Trophoblast cell (in vitro differentiated cells and primary cell): ENCODE data around the gene PGAP2. TPM values are rescaled to one million over a fixed set of nuclear protein-coding genes. Genes with fewer than 3 reads are reported as not detected.
A peak's percentile ranks its signal among the peaks of the same experiment; 100 is the strongest.
"Not testable (repeated sequence)": the region's sequence is repeated elsewhere in the genome, so short reads cannot be mapped to it uniquely, and the experiment has no call there.

Source experiments
- DNase-seq, 2 donors: peaks; one replicate each; pipeline ENCODE4 v3.0.0-alpha.2; 2016
- H2AFZ ChIP-seq: 2 replicates; pipeline ENCODE4 v1.6.1; 2013; ENCODE audit warnings: low read length, moderate library complexity, mild to moderate bottlenecking; ENCODE audit not compliant: insufficient read depth, poor library complexity
- H2AK5ac ChIP-seq: 2 replicates; pipeline ENCODE4 v1.6.1; 2013; ENCODE audit warnings: mild to moderate bottlenecking, low read length
- H2BK120ac ChIP-seq: 2 replicates; pipeline ENCODE4 v1.6.1; 2013; ENCODE audit warnings: low read length, mild to moderate bottlenecking, moderate library complexity; ENCODE audit not compliant: insufficient read depth, poor library complexity
- H2BK12ac ChIP-seq: 2 replicates; pipeline ENCODE4 v1.6.1; 2013; ENCODE audit warnings: mild to moderate bottlenecking, low read length, moderate library complexity
- H2BK5ac ChIP-seq: 2 replicates; pipeline ENCODE4 v1.6.1; 2013; ENCODE audit warnings: low read length, low read depth, moderate library complexity, mild to moderate bottlenecking; ENCODE audit not compliant: poor library complexity
- H3K14ac ChIP-seq: 2 replicates; pipeline ENCODE4 v1.6.1; 2013; ENCODE audit warnings: mild to moderate bottlenecking, low read length
- H3K18ac ChIP-seq: 2 replicates; pipeline ENCODE4 v1.6.1; 2013; ENCODE audit warnings: mild to moderate bottlenecking, low read length
- H3K23ac ChIP-seq: 2 replicates; pipeline ENCODE4 v1.6.1; 2013; ENCODE audit warnings: low read length
- H3K27ac ChIP-seq: 2 replicates; pipeline ENCODE4 v1.5.1; 2013; ENCODE audit warnings: low read depth, mild to moderate bottlenecking, inconsistent platforms, low read length, moderate library complexity
- H3K27me3 ChIP-seq: 2 replicates; pipeline ENCODE4 v1.6.1; 2013; ENCODE audit warnings: inconsistent platforms, mild to moderate bottlenecking, low read length, moderate library complexity; ENCODE audit not compliant: insufficient read depth
- H3K36me3 ChIP-seq, 2 experiments: 1 replicate in 1 of 2; 2 replicates in 1 of 2; pipeline ENCODE4 v1.6.1; 2013; ENCODE audit warnings: low read length in 2 of 2, mild to moderate bottlenecking in 2 of 2, moderate library complexity in 1 of 2; ENCODE audit not compliant: insufficient read depth in 2 of 2, control insufficient read depth in 1 of 2
- H3K4ac ChIP-seq: 2 replicates; pipeline ENCODE4 v1.6.1; 2013; ENCODE audit warnings: low read depth, mild to moderate bottlenecking, low read length, moderate library complexity
- H3K4me1 ChIP-seq, 2 experiments: 1 replicate in 1 of 2; 2 replicates in 1 of 2; pipeline ENCODE4 v1.6.1; 2013; ENCODE audit warnings: low read length in 2 of 2, mild to moderate bottlenecking in 2 of 2, moderate library complexity in 1 of 2; ENCODE audit not compliant: insufficient read depth in 2 of 2, control insufficient read depth in 1 of 2
- H3K4me2 ChIP-seq: 2 replicates; pipeline ENCODE4 v1.6.1; 2013; ENCODE audit warnings: inconsistent platforms, mild to moderate bottlenecking, low read length, moderate library complexity
- H3K4me3 ChIP-seq: 2 replicates; pipeline ENCODE4 v1.5.1; 2013; ENCODE audit warnings: mild to moderate bottlenecking, low read depth, low read length, inconsistent platforms
- H3K79me1 ChIP-seq: one replicate; pipeline ENCODE4 v1.6.1; 2013; ENCODE audit warnings: low read length
- H3K79me2 ChIP-seq: 2 replicates; pipeline ENCODE4 v1.6.1; 2013; ENCODE audit warnings: low read length, mild to moderate bottlenecking; ENCODE audit not compliant: control insufficient read depth, insufficient read depth, poor library complexity
- H3K9ac ChIP-seq: 2 replicates; pipeline ENCODE4 v1.6.1; 2013; ENCODE audit warnings: mild to moderate bottlenecking, low read length
- H3K9me3 ChIP-seq: 2 replicates; pipeline ENCODE4 v1.6.1; 2013; ENCODE audit warnings: low read depth, mild to moderate bottlenecking, control low read depth, inconsistent platforms, low read length; ENCODE audit not compliant: insufficient read depth
- H4K12ac ChIP-seq: 2 replicates; pipeline ENCODE4 v1.6.1; 2013; ENCODE audit warnings: low read depth, mild to moderate bottlenecking, low read length, moderate library complexity
- H4K8ac ChIP-seq: 2 replicates; pipeline ENCODE4 v1.6.1; 2013; ENCODE audit warnings: low read depth, mild to moderate bottlenecking, low read length, moderate library complexity
- H4K91ac ChIP-seq: one replicate; pipeline ENCODE4 v1.6.1; 2013; ENCODE audit warnings: low read depth, mild to moderate bottlenecking, low read length, moderate library complexity
- WGBS: extraction: QIAGEN DNeasy Blood & Tissue Kit; methylation state at CpG from one replicate; pipeline ENCODE4 v1.1.7; 2013; ENCODE audit warnings: missing lambda C conversion rate; ENCODE audit not compliant: insufficient read length, insufficient coverage; ENCODE audit errors: extremely low coverage; 5-methylcytosine and 5-hydroxymethylcytosine counted together
- polyA plus RNA-seq: library from polyadenylated mRNA; stranded (reverse); fragments of 200-250 nt; gene quantifications from 2 replicates; pipeline ENCODE4 v1.2.3, GENCODE V29; 2013

Gene PGAP2
- 24.0 TPM in 2 replicates for polyA plus RNA-seq

- Histone ChIP-seq H3K23ac (no peak within 1 kb of the TSS), H3K4me2 (peak within 1 kb of the TSS; percentile 84), H3K4me3 (peak within 1 kb of the TSS; percentile 93), H4K12ac (peak within 1 kb of the TSS; percentile 82), H3K27me3 (no peaks in the 10 kb centered on the region), H3K79me1 (peaks cover 7% of the 10 kb centered on the region), H3K14ac (peak within 1 kb of the TSS; percentile 95), H2BK120ac (peak within 1 kb of the TSS; percentile 92), H2AK5ac (no peak within 1 kb of the TSS), H2BK12ac (no peak within 1 kb of the TSS), H3K18ac (peak within 1 kb of the TSS; percentile 89), H3K4ac (peak within 1 kb of the TSS; percentile 70), H3K36me3 (peaks cover 3 to 5% of the 10 kb centered on the region in 2 experiments), H3K27ac (peak within 1 kb of the TSS; percentile 56), H3K9ac (peak within 1 kb of the TSS; percentile 62), H3K4me1 (peaks cover 11 to 18% of the 10 kb centered on the region in 2 experiments), H2BK5ac (peak within 1 kb of the TSS; percentile 29), H4K91ac (peak within 1 kb of the TSS; percentile 76), H2AFZ (peak within 1 kb of the TSS; percentile 98), H4K8ac (peak within 1 kb of the TSS; percentile 83), H3K79me2 (peaks cover 4% of the 10 kb centered on the region), H3K9me3 (no peaks in the 10 kb centered on the region)
- peak; percentile 64 to 81 for DNase-seq
- WGBS, result no CpG with 5 or more reads among the region's 55 CpGs
These were observed at the start of gene PGAP2 for GRCh38 chr11:3807909-3808860. Gene PGAP2, plus strand, starts transcription at chr11:3808560. Its CDS starts 2,700 bp downstream, at chr11:3811260.

GRCh38 chr11:3764266-3764665 lies 44.1 kb upstream of the PGAP2 start:
- Histone ChIP-seq H3K4me1 (no peaks in the 10 kb centered on the region), H2AFZ (no peak overlapping the region), H3K18ac (no peak overlapping the region), H4K12ac (no peak overlapping the region), H3K36me3 (peaks cover 55% of the 10 kb centered on the region in 2 experiments), H2BK120ac (no peak overlapping the region), H3K79me1 (no peaks in the 10 kb centered on the region), H2BK12ac (no peak overlapping the region), H4K8ac (no peak overlapping the region), H3K14ac (no peak overlapping the region), H3K27me3 (no peaks in the 10 kb centered on the region), H3K4ac (no peak overlapping the region), H4K91ac (no peak overlapping the region), H3K9ac (no peak overlapping the region), H3K27ac (no peak overlapping the region), H2BK5ac (no peak overlapping the region), H3K9me3 (no peaks in the 10 kb centered on the region), H2AK5ac (no peak overlapping the region), H3K4me3 (no peak overlapping the region), H3K23ac (no peak overlapping the region), H3K4me2 (no peak overlapping the region), H3K79me2 (no peaks in the 10 kb centered on the region)
- no CpG with 5 or more reads among the region's 4 CpGs for WGBS
- DNase-seq, result no peak

- WGBS, result no CpG with 5 or more reads among the region's 9 CpGs
- H3K79me2 ChIP-seq, H3K79me1 ChIP-seq, H2BK120ac ChIP-seq, H3K27me3 ChIP-seq, H4K8ac ChIP-seq, DNase-seq, H3K4ac ChIP-seq, H3K18ac ChIP-seq, H3K9me3 ChIP-seq, H2BK12ac ChIP-seq, H3K4me3 ChIP-seq, H3K14ac ChIP-seq, H3K9ac ChIP-seq, H3K4me2 ChIP-seq, H2BK5ac ChIP-seq, H3K23ac ChIP-seq, H4K91ac ChIP-seq, H3K4me1 ChIP-seq, H4K12ac ChIP-seq, H2AK5ac ChIP-seq, H2AFZ ChIP-seq, H3K27ac ChIP-seq: not testable (repeated sequence)
- peaks cover 56 to 61% of the 10 kb centered on the region in 2 experiments for H3K36me3 ChIP-seq
These were observed 41.5 kb upstream of the PGAP2 start for GRCh38 chr11:3766836-3767235.

- no peak overlapping the region for H2AK5ac ChIP-seq
- no peak overlapping the region for H3K27ac ChIP-seq
- no CpG with 5 or more reads among the region's 3 CpGs for WGBS
- H3K79me2 ChIP-seq, result no peaks in the 10 kb centered on the region
- no peak overlapping the region for H3K18ac ChIP-seq
- no peaks in the 10 kb centered on the region for H3K4me1 ChIP-seq
- H3K36me3 ChIP-seq, result peaks cover 55 to 62% of the 10 kb centered on the region in 2 experiments
- no peaks in the 10 kb centered on the region for H3K27me3 ChIP-seq
- no peak overlapping the region for H4K8ac ChIP-seq
- no peak overlapping the region for H2BK120ac ChIP-seq
- no peak overlapping the region for H3K4me3 ChIP-seq
- no peak overlapping the region for H2AFZ ChIP-seq
- H4K12ac ChIP-seq, result no peak overlapping the region
- H3K4ac ChIP-seq, result no peak overlapping the region
- no peaks in the 10 kb centered on the region for H3K9me3 ChIP-seq
- H3K4me2 ChIP-seq, result no peak overlapping the region
- no peak overlapping the region for H2BK5ac ChIP-seq
- H3K14ac ChIP-seq, result no peak overlapping the region
- no peak overlapping the region for H4K91ac ChIP-seq
- no peak overlapping the region for H2BK12ac ChIP-seq
- H3K79me1 ChIP-seq, result no peaks in the 10 kb centered on the region
- H3K9ac ChIP-seq, result no peak overlapping the region
- H3K23ac ChIP-seq, result no peak overlapping the region
- no peak for DNase-seq
These were observed 40.8 kb upstream of the PGAP2 start for GRCh38 chr11:3767536-3767935.
